ENCODE data around the gene TMEM184A. TPM values are rescaled to one million over a fixed set of nuclear protein-coding genes. Genes with fewer than 3 reads are reported as not detected.

Gene TMEM184A
- total and polyA plus RNA-seq, 4 donors, result 0.06 to 6.1 (median 0.84) TPM; not detected in 1

DNA sequence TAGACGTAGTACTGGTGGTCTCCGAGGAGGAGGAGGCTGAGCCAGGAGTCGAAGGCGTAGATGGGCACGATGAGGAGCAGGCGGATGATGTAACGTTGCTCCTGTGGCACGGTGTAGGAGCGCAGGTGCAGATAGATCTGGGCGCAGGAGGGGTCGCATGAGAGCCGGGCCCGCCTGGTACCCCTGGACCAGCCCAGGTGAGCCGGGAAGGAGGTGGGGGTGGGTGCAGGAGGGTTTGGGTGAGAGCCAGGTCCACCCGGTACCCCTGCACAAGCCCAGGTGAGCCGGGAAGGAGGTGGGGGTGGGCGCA is 5.2 kb downstream of the TMEM184A start:
- no peaks in the 10 kb centered on the region for H3K36me3 ChIP-seq (ENCODE audit: control insufficient read depth in 1 of 2, insufficient read depth in 2 of 2, low read length in 1 of 2)
- no peaks in the 10 kb centered on the region for H3K27me3 ChIP-seq (ENCODE audit: control insufficient read depth in 1 of 2, insufficient read depth in 2 of 2, low read length in 1 of 2)
- no peak overlapping the region for H3K27ac ChIP-seq (ENCODE audit: low read depth in 1 of 2, low read length in 2 of 2)
- no peaks in the 10 kb centered on the region for H3K9me3 ChIP-seq (ENCODE audit: control insufficient read depth, low read length)
- intact Hi-C loops (cut with DNase I), result no loop called here
- no peak for ATAC-seq (ENCODE audit: low FRiP score)
- no peaks in the 10 kb centered on the region for H3K4me1 ChIP-seq (ENCODE audit: control insufficient read depth in 1 of 2, insufficient read depth in 2 of 2, low read length in 2 of 2)
- DNase-seq, result no peak
- H3K4me3 ChIP-seq (ENCODE audit: low read length in 2 of 2), result no peak overlapping the region
- whole genome bisulfite sequencing, 2 donors, result 95% methylated on average over 13 to 17 of the region's 17 CpGs

DNA sequence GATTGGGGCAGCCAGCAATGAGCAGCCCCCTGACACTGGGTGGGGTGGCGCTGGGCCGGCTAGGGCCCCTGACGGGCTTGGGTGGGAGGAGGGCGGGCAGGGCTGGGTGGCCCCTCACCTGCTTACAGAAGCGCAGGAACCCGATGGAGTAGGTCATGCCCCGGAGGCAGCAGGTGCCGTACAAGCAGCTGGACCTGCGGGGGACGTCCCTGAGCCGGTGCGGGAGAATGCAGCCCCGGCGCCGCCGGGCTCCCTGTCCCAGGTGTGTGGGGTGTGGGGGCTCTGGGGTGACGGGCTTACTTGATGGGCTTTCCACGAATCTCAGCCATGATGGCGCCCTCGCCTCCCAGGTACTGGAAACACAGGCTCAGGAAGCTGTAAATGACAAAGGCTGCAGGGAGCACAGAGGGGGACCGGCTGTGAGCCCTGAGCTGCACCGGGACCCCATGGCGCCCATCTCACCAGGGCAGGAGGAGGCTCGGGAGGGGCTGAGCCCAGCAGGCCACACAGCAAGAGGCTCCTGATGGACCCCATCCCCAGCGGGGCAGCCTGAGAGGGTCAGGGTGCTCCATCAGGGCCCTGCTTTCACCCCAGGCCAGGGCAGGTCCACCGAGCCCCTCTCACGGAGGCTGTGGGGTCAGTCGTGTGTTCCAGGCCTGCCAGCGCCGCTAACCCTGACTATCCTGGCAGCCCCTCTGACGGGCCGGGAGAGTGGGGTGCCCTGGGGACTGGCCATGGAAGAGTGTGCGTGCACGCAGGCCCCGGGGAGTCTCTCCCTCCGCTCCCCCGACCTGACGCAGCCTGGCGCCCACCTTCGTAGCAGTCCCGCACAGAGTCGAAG is 5.8 kb downstream of the TMEM184A start:
- Histone ChIP-seq H3K9me3 (ENCODE audit: control insufficient read depth, low read length) (no peaks in the 10 kb centered on the region), H3K27ac (ENCODE audit: low read depth in 1 of 2, low read length in 2 of 2) (no peak overlapping the region), H3K4me3 (ENCODE audit: low read length in 2 of 2) (no peak overlapping the region), H3K4me1 (ENCODE audit: control insufficient read depth in 1 of 2, insufficient read depth in 2 of 2, low read length in 2 of 2) (no peaks in the 10 kb centered on the region), H3K36me3 (ENCODE audit: control insufficient read depth in 1 of 2, insufficient read depth in 2 of 2, low read length in 1 of 2) (no peaks in the 10 kb centered on the region), H3K27me3 (ENCODE audit: control insufficient read depth in 1 of 2, insufficient read depth in 2 of 2, low read length in 1 of 2) (no peaks in the 10 kb centered on the region)
- 90% methylated on average over 42 of the region's 42 CpGs for WGBS, 2 donors
- intact Hi-C loops (cut with DNase I), result no loop called here
- ATAC-seq (ENCODE audit: low FRiP score) (no peak), DNase-seq (no peak)

DNA sequence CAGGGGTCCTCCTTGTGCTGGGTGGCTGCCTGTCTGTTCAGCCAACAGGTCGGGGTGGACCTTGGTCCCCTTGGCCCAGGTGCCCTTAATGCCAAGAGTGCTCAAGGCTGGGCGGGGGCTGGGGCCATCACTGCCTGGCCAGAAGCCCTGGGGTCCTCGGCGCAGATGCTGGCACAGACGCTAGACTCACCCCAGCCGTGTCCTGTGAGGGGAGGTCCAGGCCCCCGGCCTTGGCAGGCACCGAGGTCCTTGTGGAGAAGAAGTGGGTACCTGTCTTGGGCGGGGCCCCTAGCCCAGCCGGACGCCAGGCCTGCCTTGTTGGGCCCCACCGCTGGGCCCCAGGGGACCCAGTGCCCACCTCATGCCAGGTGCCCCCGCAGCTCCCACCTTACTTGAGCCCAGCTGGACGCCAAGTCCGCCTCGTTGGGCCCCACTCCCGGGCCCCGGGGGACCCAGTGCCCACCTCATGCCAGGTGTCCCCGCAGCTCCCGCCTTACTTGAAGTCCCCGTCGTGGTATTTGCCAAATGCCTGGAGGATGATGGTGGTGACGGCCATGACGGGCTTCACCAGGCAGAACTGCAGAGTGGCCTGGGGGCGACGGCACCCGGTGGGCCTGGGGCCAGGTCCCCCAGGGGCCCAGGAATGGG is 6.5 kb downstream of the TMEM184A start:
- Histone ChIP-seq H3K4me3 (ENCODE audit: low read length in 2 of 2) (no peak overlapping the region), H3K4me1 (ENCODE audit: control insufficient read depth in 1 of 2, insufficient read depth in 2 of 2, low read length in 2 of 2) (no peaks in the 10 kb centered on the region), H3K9me3 (ENCODE audit: control insufficient read depth, low read length) (no peaks in the 10 kb centered on the region), H3K36me3 (ENCODE audit: control insufficient read depth in 1 of 2, insufficient read depth in 2 of 2, low read length in 1 of 2) (no peaks in the 10 kb centered on the region), H3K27ac (ENCODE audit: low read depth in 1 of 2, low read length in 2 of 2) (no peak overlapping the region), H3K27me3 (ENCODE audit: control insufficient read depth in 1 of 2, insufficient read depth in 2 of 2, low read length in 1 of 2) (no peaks in the 10 kb centered on the region)
- no peak for DNase-seq
- intact Hi-C loops (cut with DNase I), result no loop called here
- ATAC-seq (ENCODE audit: low FRiP score), result no peak
- WGBS, 2 donors, result 88% methylated on average over 22 to 27 of the region's 27 CpGs

GRCh38 chr7:1548944-1549343 is 7.1 kb downstream of the TMEM184A start:
- H3K27ac ChIP-seq (ENCODE audit: low read depth in 1 of 2, low read length in 2 of 2), result no peak overlapping the region
- no peak overlapping the region for H3K4me3 ChIP-seq (ENCODE audit: low read length in 2 of 2)
- no peak for ATAC-seq (ENCODE audit: low FRiP score)
- DNase-seq, result no peak
- H3K27me3 ChIP-seq (ENCODE audit: control insufficient read depth in 1 of 2, insufficient read depth in 2 of 2, low read length in 1 of 2), result no peaks in the 10 kb centered on the region
- intact Hi-C loops (cut with DNase I), result no loop called here
- no peaks in the 10 kb centered on the region for H3K9me3 ChIP-seq (ENCODE audit: control insufficient read depth, low read length)
- 81 to 85% methylated on average over 14 of the region's 14 CpGs for WGBS, 2 donors
- H3K36me3 ChIP-seq (ENCODE audit: control insufficient read depth in 1 of 2, insufficient read depth in 2 of 2, low read length in 1 of 2), result no peaks in the 10 kb centered on the region
- H3K4me1 ChIP-seq (ENCODE audit: control insufficient read depth in 1 of 2, insufficient read depth in 2 of 2, low read length in 2 of 2), result no peaks in the 10 kb centered on the region

GRCh38 chr7:1548438-1548831 is 7.6 kb downstream of the TMEM184A start:
- WGBS, 2 donors, result 83 to 85% methylated on average over 14 to 17 of the region's 17 CpGs

GRCh38 chr7:1547777-1548437 is 8.1 kb downstream of the TMEM184A start:
- Histone ChIP-seq H3K36me3 (ENCODE audit: control insufficient read depth in 1 of 2, insufficient read depth in 2 of 2, low read length in 1 of 2) (no peaks in the 10 kb centered on the region), H3K27me3 (ENCODE audit: control insufficient read depth in 1 of 2, insufficient read depth in 2 of 2, low read length in 1 of 2) (no peaks in the 10 kb centered on the region), H3K4me1 (ENCODE audit: control insufficient read depth in 1 of 2, insufficient read depth in 2 of 2, low read length in 2 of 2) (no peaks in the 10 kb centered on the region), H3K27ac (ENCODE audit: low read depth in 1 of 2, low read length in 2 of 2) (no peak overlapping the region), H3K9me3 (ENCODE audit: control insufficient read depth, low read length) (no peaks in the 10 kb centered on the region), H3K4me3 (ENCODE audit: low read length in 2 of 2) (no peak overlapping the region)
- 84 to 87% methylated on average over 34 to 35 of the region's 35 CpGs for WGBS, 2 donors
- intact Hi-C loops (cut with DNase I), result no loop called here
- DNase-seq, result no peak
- ATAC-seq (ENCODE audit: low FRiP score), result no peak

More at GRCh38 chr7:1548438-1548831, 7.6 kb downstream of the TMEM184A start:
- no peak for ATAC-seq (ENCODE audit: low FRiP score)
- Histone ChIP-seq H3K9me3 (ENCODE audit: control insufficient read depth, low read length) (no peaks in the 10 kb centered on the region), H3K27me3 (ENCODE audit: control insufficient read depth in 1 of 2, insufficient read depth in 2 of 2, low read length in 1 of 2) (no peaks in the 10 kb centered on the region), H3K36me3 (ENCODE audit: control insufficient read depth in 1 of 2, insufficient read depth in 2 of 2, low read length in 1 of 2) (no peaks in the 10 kb centered on the region), H3K27ac (ENCODE audit: low read depth in 1 of 2, low read length in 2 of 2) (no peak overlapping the region), H3K4me3 (ENCODE audit: low read length in 2 of 2) (no peak overlapping the region), H3K4me1 (ENCODE audit: control insufficient read depth in 1 of 2, insufficient read depth in 2 of 2, low read length in 2 of 2) (no peaks in the 10 kb centered on the region)
- no peak for DNase-seq
- intact Hi-C loops (cut with DNase I), result no loop called here

DNA sequence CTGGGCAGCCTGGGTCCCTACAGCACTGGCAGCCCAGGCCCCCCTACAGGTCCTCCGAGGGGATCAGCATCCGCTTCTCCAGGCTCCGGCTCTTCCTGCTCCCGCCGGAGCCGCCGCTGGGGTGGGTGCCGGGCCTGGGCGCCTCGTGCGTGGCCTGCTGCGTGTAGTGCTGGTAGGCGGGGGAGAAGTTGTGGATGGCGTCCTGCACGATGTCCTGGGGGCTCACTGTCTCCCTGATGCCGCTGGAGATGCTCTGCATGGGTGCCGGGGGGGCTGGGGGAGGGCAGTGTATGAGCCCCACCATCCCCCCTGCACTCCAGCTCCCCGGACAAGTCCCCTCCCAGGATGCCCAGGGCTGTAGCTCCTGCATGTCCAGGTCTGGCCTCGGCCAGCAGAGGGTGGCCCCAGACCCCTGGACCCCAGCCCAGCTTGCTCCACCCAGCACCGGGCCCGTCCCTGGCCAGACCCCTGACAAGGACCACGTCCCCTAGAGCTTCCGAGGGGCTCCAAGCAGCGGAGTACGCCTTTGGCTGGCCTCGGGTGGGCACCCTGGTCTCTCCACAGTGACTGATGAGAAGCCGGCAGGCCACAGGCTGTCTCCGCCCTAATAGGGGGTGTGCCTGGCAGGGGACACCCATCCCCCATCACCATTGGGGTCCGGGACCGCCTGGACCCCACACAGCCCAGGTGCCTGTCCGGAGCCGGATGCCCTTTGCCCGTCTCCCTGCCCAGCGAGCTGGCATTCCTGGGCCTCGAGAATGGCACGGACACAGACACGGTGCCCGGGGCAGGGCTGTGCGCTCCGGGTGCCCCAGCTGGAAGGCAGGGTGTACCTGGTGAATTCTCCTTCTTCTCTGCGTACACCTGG is 8.9 kb downstream of the TMEM184A start:
- 87 to 89% methylated on average over 39 to 41 of the region's 41 CpGs for WGBS, 2 donors
- Histone ChIP-seq H3K36me3 (ENCODE audit: control insufficient read depth in 1 of 2, insufficient read depth in 2 of 2, low read length in 1 of 2) (no peaks in the 10 kb centered on the region), H3K4me3 (ENCODE audit: low read length in 2 of 2) (no peak overlapping the region), H3K4me1 (ENCODE audit: control insufficient read depth in 1 of 2, insufficient read depth in 2 of 2, low read length in 2 of 2) (no peaks in the 10 kb centered on the region), H3K9me3 (ENCODE audit: control insufficient read depth, low read length) (no peaks in the 10 kb centered on the region), H3K27ac (ENCODE audit: low read depth in 1 of 2, low read length in 2 of 2) (no peak overlapping the region), H3K27me3 (ENCODE audit: control insufficient read depth in 1 of 2, insufficient read depth in 2 of 2, low read length in 1 of 2) (no peaks in the 10 kb centered on the region)
- DNase-seq, result no peak
- intact Hi-C loops (cut with DNase I), result no loop called here
- no peak for ATAC-seq (ENCODE audit: low FRiP score)

DNA sequence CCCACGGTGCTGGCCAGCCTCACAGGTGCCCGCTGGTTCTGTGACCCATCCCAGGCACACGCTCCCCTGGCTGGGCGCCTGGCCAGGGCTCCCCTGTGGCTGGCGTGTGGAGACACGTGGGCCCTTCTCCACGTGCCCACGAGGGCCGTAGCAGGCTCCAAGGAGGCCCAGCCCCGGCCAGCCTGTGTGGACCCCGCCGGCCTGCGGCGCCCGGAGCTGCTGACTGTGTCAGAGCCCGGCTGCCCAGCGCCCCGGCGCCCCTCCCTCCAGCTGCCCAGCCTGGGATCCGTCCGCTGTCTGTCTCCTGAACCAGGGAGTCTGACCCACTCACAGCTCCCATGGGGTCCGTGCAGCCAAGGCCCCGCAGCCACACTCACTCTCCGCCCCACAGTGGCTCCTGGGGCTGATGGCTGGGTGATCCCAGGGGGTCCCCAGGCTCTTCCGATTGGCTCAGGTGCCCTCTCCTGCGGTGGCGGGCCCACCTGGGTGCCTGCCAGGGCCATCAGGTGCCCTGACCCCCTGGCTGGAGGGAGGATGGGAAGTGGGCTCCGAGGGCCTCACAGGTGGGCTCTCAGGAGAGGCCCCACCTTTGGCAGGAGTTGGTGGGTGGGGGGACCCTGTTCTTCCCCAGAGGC is 9.6 kb downstream of the TMEM184A start:
- intact Hi-C loops (cut with DNase I), result no loop called here
- Histone ChIP-seq H3K4me3 (ENCODE audit: low read length in 2 of 2) (no peak overlapping the region), H3K4me1 (ENCODE audit: control insufficient read depth in 1 of 2, insufficient read depth in 2 of 2, low read length in 2 of 2) (no peaks in the 10 kb centered on the region), H3K27me3 (ENCODE audit: control insufficient read depth in 1 of 2, insufficient read depth in 2 of 2, low read length in 1 of 2) (no peaks in the 10 kb centered on the region), H3K36me3 (ENCODE audit: control insufficient read depth in 1 of 2, insufficient read depth in 2 of 2, low read length in 1 of 2) (no peaks in the 10 kb centered on the region), H3K27ac (ENCODE audit: low read depth in 1 of 2, low read length in 2 of 2) (no peak overlapping the region), H3K9me3 (ENCODE audit: control insufficient read depth, low read length) (no peaks in the 10 kb centered on the region)
- DNase-seq, result no peak
- ATAC-seq (ENCODE audit: low FRiP score), result no peak
- 80 to 81% methylated on average over 27 to 28 of the region's 28 CpGs for WGBS, 2 donors

Measured in aorta (tissue), 5 donors.